NB4 (cell line): ENCODE data around the gene ACVR2A.

Source experiments
- MYC ChIP-seq: IDR thresholded peaks from 2 replicates; pipeline ENCODE4 v1.6.1; 2011; ENCODE audit warnings: low read depth, low read length
- POLR2A ChIP-seq: IDR thresholded peaks from 2 replicates; pipeline ENCODE4 v1.6.1; 2011; ENCODE audit warnings: mild to moderate bottlenecking; ENCODE audit not compliant: insufficient read length; ENCODE audit errors: extremely low read depth
- TF ChIP-seq, protein P1 (sequence below): IDR thresholded peaks from one replicate; pipeline ENCODE4 v1.5.1; 2012; ENCODE audit warnings: low read depth, low read length
- TF ChIP-seq, protein P2 (sequence below): IDR thresholded peaks from 2 replicates; pipeline ENCODE4 v1.6.1; 2011; ENCODE audit warnings: low read depth, low read length

DNA sequence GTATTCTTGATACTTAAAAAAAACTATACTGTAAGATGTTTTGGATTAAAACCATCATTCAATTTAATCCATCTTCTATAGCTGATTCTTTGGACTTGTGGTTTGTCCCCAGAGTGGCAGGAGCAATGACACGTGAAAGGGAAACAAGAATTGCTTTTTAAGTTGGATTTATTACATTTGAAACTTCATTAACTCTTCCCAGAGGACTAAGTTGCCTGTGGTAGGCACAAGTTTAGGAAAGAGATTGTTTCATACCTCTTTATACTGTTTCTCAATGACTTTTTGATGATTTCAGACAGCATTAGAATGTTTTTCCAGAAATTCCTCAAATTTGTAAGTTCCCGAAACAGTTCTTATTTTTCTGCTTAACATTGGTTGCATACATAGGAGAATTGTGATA is 41.3 kb downstream of the ACVR2A start:
- TF ChIP-seq, protein P1, sequence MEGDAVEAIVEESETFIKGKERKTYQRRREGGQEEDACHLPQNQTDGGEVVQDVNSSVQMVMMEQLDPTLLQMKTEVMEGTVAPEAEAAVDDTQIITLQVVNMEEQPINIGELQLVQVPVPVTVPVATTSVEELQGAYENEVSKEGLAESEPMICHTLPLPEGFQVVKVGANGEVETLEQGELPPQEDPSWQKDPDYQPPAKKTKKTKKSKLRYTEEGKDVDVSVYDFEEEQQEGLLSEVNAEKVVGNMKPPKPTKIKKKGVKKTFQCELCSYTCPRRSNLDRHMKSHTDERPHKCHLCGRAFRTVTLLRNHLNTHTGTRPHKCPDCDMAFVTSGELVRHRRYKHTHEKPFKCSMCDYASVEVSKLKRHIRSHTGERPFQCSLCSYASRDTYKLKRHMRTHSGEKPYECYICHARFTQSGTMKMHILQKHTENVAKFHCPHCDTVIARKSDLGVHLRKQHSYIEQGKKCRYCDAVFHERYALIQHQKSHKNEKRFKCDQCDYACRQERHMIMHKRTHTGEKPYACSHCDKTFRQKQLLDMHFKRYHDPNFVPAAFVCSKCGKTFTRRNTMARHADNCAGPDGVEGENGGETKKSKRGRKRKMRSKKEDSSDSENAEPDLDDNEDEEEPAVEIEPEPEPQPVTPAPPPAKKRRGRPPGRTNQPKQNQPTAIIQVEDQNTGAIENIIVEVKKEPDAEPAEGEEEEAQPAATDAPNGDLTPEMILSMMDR: no peak
- TF ChIP-seq POLR2A (no peak), MYC (no peak)
- TF ChIP-seq, protein P2, sequence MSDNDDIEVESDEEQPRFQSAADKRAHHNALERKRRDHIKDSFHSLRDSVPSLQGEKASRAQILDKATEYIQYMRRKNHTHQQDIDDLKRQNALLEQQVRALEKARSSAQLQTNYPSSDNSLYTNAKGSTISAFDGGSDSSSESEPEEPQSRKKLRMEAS: no peak
